Gastroesophageal sphincter (tissue), 3 donors: Measurements from ENCODE around the gene VRK3.

ENCODE experiments used
- CTCF ChIP-seq, 4 experiments: fragments of 200-600 bp in 2 of 4; fragments of 450-650 bp in 2 of 4; sonication (generic) in 1 of 4; IDR thresholded peaks; one replicate each; pipeline ENCODE4 v1.5.1; 2017 to 2019; ENCODE audit warnings: antibody characterized with exemption in 4 of 4, mild to moderate bottlenecking in 2 of 4, moderate library complexity in 2 of 4
- EP300 ChIP-seq: sonication (generic); formaldehyde crosslinking; IDR thresholded peaks from one replicate; pipeline ENCODE4 v1.6.1; 2017; ENCODE audit warnings: antibody characterized with exemption, mild to moderate bottlenecking
- POLR2A ChIP-seq, 2 donors: fragments of 450-650 bp; IDR thresholded peaks; one replicate each; pipeline ENCODE4 v1.6.1; 2017; ENCODE audit warnings: antibody characterized with exemption in 2 of 2, mild to moderate bottlenecking in 2 of 2, moderate library complexity in 1 of 2
- POLR2AphosphoS5 ChIP-seq: sonication (generic); formaldehyde crosslinking; IDR thresholded peaks from one replicate; pipeline ENCODE4 v1.6.1; 2017; ENCODE audit warnings: antibody characterized with exemption

- TF ChIP-seq CTCF (IDR thresholded peaks at IDR 0.05) (no peak), EP300 (no peak), POLR2AphosphoS5 (no peak), POLR2A (IDR thresholded peaks at IDR 0.05) (no peak)
Observed at GRCh38 chr19:49954092-49954829, 70.9 kb downstream of the VRK3 start.
